ENCODE measurements around the gene NISCH. TPM values are rescaled to one million over a fixed set of nuclear protein-coding genes. Genes with fewer than 3 reads are reported as not detected.

The NISCH gene
- total and polyA plus RNA-seq, 12 donors, result 24.0 to 56.3 (median 41.9) TPM

DNA sequence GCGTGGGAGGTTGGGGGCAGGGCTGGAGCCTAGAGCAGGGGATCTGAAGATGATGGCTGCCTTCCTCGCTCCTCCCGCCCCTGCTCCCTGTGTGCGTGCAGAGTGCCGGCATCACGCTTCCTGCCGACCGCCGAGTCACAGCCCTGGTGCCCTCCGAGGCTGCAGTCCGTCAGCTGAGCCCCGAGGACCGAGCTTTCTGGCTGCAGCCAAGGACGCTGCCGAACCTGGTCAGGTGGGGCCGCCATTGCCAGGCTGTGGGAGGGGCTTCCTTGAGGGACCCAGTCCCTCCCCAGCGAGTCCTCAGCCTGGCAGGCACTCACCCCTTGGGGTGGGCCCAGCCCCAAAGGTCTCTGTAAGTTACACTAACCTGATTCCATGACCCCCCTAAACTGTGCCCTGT is 57.3 kb downstream of the NISCH start:
- peaks cover 0 to 7% (median 0%) of the 10 kb centered on the region in 9 donors for H3K4me1 ChIP-seq
- intact Hi-C loops (cut with DNase I), result no loop called here
- ATAC-seq, result no peak
- H3K9me3 ChIP-seq, result no peaks in the 10 kb centered on the region
- H3K4me3 ChIP-seq, result no peak overlapping the region
- no peak overlapping the region for H3K27ac ChIP-seq
- TF ChIP-seq, protein P1, sequence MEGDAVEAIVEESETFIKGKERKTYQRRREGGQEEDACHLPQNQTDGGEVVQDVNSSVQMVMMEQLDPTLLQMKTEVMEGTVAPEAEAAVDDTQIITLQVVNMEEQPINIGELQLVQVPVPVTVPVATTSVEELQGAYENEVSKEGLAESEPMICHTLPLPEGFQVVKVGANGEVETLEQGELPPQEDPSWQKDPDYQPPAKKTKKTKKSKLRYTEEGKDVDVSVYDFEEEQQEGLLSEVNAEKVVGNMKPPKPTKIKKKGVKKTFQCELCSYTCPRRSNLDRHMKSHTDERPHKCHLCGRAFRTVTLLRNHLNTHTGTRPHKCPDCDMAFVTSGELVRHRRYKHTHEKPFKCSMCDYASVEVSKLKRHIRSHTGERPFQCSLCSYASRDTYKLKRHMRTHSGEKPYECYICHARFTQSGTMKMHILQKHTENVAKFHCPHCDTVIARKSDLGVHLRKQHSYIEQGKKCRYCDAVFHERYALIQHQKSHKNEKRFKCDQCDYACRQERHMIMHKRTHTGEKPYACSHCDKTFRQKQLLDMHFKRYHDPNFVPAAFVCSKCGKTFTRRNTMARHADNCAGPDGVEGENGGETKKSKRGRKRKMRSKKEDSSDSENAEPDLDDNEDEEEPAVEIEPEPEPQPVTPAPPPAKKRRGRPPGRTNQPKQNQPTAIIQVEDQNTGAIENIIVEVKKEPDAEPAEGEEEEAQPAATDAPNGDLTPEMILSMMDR (IDR thresholded peaks at IDR 0.05), result no peak
- peaks cover 0 to 97% (median 0%) of the 10 kb centered on the region in 9 donors for H3K36me3 ChIP-seq
- WGBS, 2 donors, result 81 to 89% methylated on average over 17 of the region's 17 CpGs
- no peaks in the 10 kb centered on the region for H3K27me3 ChIP-seq
- no peak for DNase-seq

DNA sequence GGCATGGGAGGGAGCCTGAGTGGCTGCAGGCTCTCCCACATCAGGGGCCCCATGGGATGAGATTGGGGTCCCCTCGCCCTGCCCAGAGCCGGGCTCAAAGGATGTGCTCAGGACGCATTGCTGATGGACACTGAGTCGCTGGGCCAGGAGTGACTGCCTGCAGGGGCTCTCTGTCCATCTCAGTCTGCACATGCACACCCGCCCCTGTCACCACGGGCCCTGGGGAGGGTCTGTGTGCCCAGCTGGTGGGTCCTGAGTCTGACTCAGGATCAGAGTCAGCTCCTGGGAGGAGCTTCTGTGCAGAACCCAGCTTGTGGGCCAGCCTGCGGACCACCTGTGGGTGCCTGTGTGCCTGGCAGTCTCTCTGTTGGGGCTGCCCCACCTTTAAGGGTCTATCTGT is 57.9 kb downstream of the NISCH start:
- ATAC-seq (no peak), DNase-seq (no peak)
- WGBS, 2 donors, result 92 to 96% methylated on average over 7 of the region's 7 CpGs
- TF ChIP-seq, protein P1 (IDR thresholded peaks at IDR 0.05), result no peak
- peaks cover 0 to 97% (median 0%) of the 10 kb centered on the region in 9 donors for H3K36me3 ChIP-seq
- intact Hi-C loops (cut with DNase I), result no loop called here
- H3K27ac ChIP-seq, result no peak overlapping the region
- H3K9me3 ChIP-seq, result no peaks in the 10 kb centered on the region
- H3K4me3 ChIP-seq, result no peak overlapping the region
- H3K4me1 ChIP-seq, result peaks cover 0 to 7% (median 0%) of the 10 kb centered on the region in 9 donors
- no peaks in the 10 kb centered on the region for H3K27me3 ChIP-seq

DNA sequence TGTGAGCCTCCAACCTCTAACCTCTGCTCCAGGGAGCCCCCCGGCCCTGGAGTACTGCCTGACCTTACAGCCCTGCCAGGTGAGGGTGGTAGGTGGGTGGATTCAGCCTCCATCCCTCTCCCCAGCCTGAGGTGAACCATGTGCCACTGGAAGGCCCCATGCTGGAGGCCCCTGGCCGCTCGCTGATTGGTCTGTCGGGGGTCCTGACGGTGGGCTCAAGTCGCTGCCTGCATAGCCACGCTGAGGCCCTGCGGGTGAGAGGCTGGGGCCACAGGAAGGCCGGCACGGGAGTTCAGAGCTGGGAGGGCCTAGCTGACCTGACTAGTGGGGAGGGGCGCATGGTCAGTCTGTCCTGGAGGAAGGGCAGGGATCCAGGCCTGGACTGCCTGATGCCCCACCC is 59.2 kb downstream of the NISCH start:
- no peak overlapping the region for H3K27ac ChIP-seq
- no peaks in the 10 kb centered on the region for H3K9me3 ChIP-seq
- no peak overlapping the region for H3K4me3 ChIP-seq
- intact Hi-C loops (cut with DNase I), result no loop called here
- peaks cover 0 to 7% (median 0%) of the 10 kb centered on the region in 9 donors for H3K4me1 ChIP-seq
- DNase-seq, result no peak
- 89% methylated on average over 11 of the region's 11 CpGs for WGBS, 2 donors
- peaks cover 0 to 97% (median 0%) of the 10 kb centered on the region in 9 donors for H3K36me3 ChIP-seq
- no peaks in the 10 kb centered on the region for H3K27me3 ChIP-seq
- TF ChIP-seq, protein P1 (IDR thresholded peaks at IDR 0.05), result no peak
- no peak for ATAC-seq

DNA sequence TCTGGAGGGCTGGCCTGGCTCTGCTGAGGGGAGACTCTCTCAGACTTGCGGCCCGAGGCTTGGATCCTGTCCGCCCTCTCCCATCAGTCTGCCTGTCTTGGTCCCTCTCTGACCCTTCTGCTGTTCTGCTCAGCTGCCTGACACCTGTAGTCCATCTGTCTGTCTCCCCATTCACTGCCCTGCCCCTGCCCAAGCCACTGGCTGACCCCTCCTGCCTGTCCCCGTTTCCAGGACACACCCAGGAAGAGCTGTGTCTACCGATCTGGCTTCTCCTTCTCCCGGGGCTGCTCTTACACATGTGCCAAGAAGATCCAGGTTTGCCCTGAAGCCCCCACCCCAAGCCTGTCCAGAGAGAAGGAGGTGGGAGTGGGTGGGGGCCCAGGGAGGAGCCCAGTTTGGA is 59.8 kb downstream of the NISCH start:
- Histone ChIP-seq H3K27me3 (no peaks in the 10 kb centered on the region), H3K4me3 (no peak overlapping the region), H3K27ac (no peak overlapping the region), H3K9me3 (no peaks in the 10 kb centered on the region), H3K36me3 (peaks cover 0 to 97% (median 0%) of the 10 kb centered on the region in 9 donors), H3K4me1 (peaks cover 0 to 7% (median 0%) of the 10 kb centered on the region in 9 donors)
- ATAC-seq (no peak), DNase-seq (no peak)
- 58 to 66% methylated on average over 6 of the region's 6 CpGs for WGBS, 2 donors
- intact Hi-C loops (cut with DNase I), result no loop called here
- TF ChIP-seq, protein P1 (IDR thresholded peaks at IDR 0.05), result no peak

All from heart right ventricle (tissue), 16 donors.